DOHH2 (cell line): Measurements from ENCODE around the gene PDIA3.

Source experiments
- EZH2phosphoT487 ChIP-seq: fragments of 200-600 bp; sonication (generic); IDR thresholded peaks from 2 replicates; pipeline ENCODE4 v1.6.1; 2017; ENCODE audit warnings: borderline replicate concordance, mild to moderate bottlenecking, antibody characterized with exemption, low read length, moderate library complexity, mixed read lengths
- TF ChIP-seq, protein P1 (sequence below): fragments of 200-600 bp; sonication (generic); IDR thresholded peaks from one replicate; pipeline ENCODE4 v1.5.1; 2014; ENCODE audit warnings: antibody characterized with exemption, mild to moderate bottlenecking, low read depth, low read length; ENCODE audit not compliant: poor library complexity, severe bottlenecking

DNA sequence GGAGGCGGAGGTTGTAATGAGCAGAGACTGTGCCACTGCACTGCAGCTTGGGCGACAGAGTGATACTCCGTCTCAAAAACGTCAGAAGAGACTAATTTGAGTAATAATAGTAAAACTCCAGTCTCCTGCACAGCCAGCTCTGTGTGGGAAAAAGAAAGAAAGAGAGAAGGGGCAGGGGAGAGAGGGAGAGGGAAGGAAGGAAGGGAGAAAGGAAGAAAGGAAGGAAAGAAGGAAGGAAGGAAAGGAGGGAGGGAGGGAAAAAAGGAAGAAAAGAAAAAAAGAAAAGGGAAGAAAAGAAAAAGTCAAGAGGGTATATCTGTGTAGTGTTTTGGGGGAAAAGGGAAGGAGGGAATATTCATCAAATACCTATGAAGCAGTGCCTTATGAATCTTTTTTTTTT is 23.1 kb upstream of the PDIA3 start:
- TF ChIP-seq, protein P1, sequence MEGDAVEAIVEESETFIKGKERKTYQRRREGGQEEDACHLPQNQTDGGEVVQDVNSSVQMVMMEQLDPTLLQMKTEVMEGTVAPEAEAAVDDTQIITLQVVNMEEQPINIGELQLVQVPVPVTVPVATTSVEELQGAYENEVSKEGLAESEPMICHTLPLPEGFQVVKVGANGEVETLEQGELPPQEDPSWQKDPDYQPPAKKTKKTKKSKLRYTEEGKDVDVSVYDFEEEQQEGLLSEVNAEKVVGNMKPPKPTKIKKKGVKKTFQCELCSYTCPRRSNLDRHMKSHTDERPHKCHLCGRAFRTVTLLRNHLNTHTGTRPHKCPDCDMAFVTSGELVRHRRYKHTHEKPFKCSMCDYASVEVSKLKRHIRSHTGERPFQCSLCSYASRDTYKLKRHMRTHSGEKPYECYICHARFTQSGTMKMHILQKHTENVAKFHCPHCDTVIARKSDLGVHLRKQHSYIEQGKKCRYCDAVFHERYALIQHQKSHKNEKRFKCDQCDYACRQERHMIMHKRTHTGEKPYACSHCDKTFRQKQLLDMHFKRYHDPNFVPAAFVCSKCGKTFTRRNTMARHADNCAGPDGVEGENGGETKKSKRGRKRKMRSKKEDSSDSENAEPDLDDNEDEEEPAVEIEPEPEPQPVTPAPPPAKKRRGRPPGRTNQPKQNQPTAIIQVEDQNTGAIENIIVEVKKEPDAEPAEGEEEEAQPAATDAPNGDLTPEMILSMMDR, result no peak
- TF ChIP-seq EZH2phosphoT487, result no peak
